Astrocyte (in vitro differentiated cells and primary cell): Measurements from ENCODE around the gene FBLN1.

ENCODE experiments used
- CTCF ChIP-seq: IDR thresholded peaks from 2 replicates; pipeline ENCODE4 v1.5.1; 2011; ENCODE audit warnings: low read depth, mild to moderate bottlenecking, inconsistent platforms, low read length, moderate library complexity; ENCODE audit not compliant: insufficient read depth
- EZH2 ChIP-seq: IDR thresholded peaks from 2 replicates; pipeline ENCODE4 v1.6.1; 2012; ENCODE audit warnings: mild to moderate bottlenecking, low read length, inconsistent platforms; ENCODE audit not compliant: insufficient read depth

- TF ChIP-seq CTCF (no peak), EZH2 (no peak)
Observed at GRCh38 chr22:45631140-45631840, 128.6 kb downstream of the FBLN1 start.
